IMR-90 (cell line): Measurements from ENCODE around the gene SLC19A1. TPM values are rescaled to one million over a fixed set of nuclear protein-coding genes. Genes with fewer than 3 reads are reported as not detected.

ENCODE experiments used
- ATAC-seq: fragments of 200-7000 bp; cut with Tn5 transposase; 2 replicates; pipeline ENCODE4 v1.9.1; 2020; ENCODE audit warnings: low read depth, mild to moderate bottlenecking, moderate library complexity
- BruUV-seq: library from RNA; stranded (reverse); fragments of 400-500 nt; replicated peaks from 2 replicates; lab custom pipeline; 2021; lab: Mats Ljungman, UMichigan
- CTCF ChIA-PET: fragments of 300-600 bp; formaldehyde crosslinking; extraction: SDS; loops from one replicate; lab custom pipeline; 2021; ENCODE audit warnings: antibody characterized with exemption; lab: Yijun Ruan, JAX
- POLR2A ChIA-PET: fragments of 300-600 bp; sonication (Branson Sonifier 250); formaldehyde crosslinking; loops from one replicate; lab custom pipeline; 2022; ENCODE audit warnings: antibody characterized with exemption; ENCODE audit not compliant: unreplicated experiment; lab: Charles Lee
- DNase-seq: peaks from one replicate; pipeline ENCODE4 v3.0.0; 2013
- H2AFZ ChIP-seq: replicated peaks from 2 replicates; pipeline ENCODE3; 2013; ENCODE audit warnings: low read length, mild to moderate bottlenecking; ENCODE audit not compliant: poor library complexity
- H2AK5ac ChIP-seq: 2 replicates; pipeline ENCODE4 v1.6.1; 2013; ENCODE audit warnings: low read depth, low read length, inconsistent platforms
- H2AK9ac ChIP-seq: replicated peaks from 2 replicates; pipeline ENCODE3; 2013; ENCODE audit warnings: mild to moderate bottlenecking, low read depth, low read length, moderate library complexity; ENCODE audit not compliant: poor library complexity
- H2BK120ac ChIP-seq: 2 replicates; pipeline ENCODE4 v1.6.1; 2013; ENCODE audit warnings: low read depth, low read length, inconsistent platforms
- H2BK15ac ChIP-seq: 3 replicates; pipeline ENCODE4 v1.6.1; 2013; ENCODE audit warnings: low read depth, low read length, inconsistent platforms
- H2BK20ac ChIP-seq: 2 replicates; pipeline ENCODE4 v1.6.1; 2013; ENCODE audit warnings: low read depth, mild to moderate bottlenecking, inconsistent platforms, low read length, moderate library complexity
- H2BK5ac ChIP-seq: 2 replicates; pipeline ENCODE4 v1.6.1; 2013; ENCODE audit warnings: mild to moderate bottlenecking, low read depth, low read length, inconsistent platforms; ENCODE audit not compliant: poor library complexity, severe bottlenecking
- H3K14ac ChIP-seq: replicated peaks from 2 replicates; pipeline ENCODE4 v1.6.1; 2013; ENCODE audit warnings: low read depth, low read length, inconsistent platforms
- H3K18ac ChIP-seq: 2 replicates; pipeline ENCODE4 v1.6.1; 2013; ENCODE audit warnings: low read depth, low read length, control low read depth
- H3K23ac ChIP-seq: 2 replicates; pipeline ENCODE4 v1.6.1; 2013; ENCODE audit warnings: low read depth, low read length, inconsistent platforms
- H3K27ac ChIP-seq: 2 replicates; pipeline ENCODE4 v1.5.1; 2013; ENCODE audit warnings: mild to moderate bottlenecking, control low read depth, low read length; ENCODE audit not compliant: insufficient read depth
- H3K27me3 ChIP-seq: 2 replicates; pipeline ENCODE4 v1.6.1; 2013; ENCODE audit warnings: low read length; ENCODE audit not compliant: control insufficient read depth, insufficient read depth
- H3K36me3 ChIP-seq: 2 replicates; pipeline ENCODE4 v1.6.1; 2013; ENCODE audit warnings: low read length, mixed read lengths; ENCODE audit not compliant: control insufficient read depth, insufficient read depth
- H3K4ac ChIP-seq: 2 replicates; pipeline ENCODE4 v1.6.1; 2013; ENCODE audit warnings: low read depth, low read length, inconsistent platforms
- H3K4me1 ChIP-seq: 2 replicates; pipeline ENCODE4 v1.6.1; 2013; ENCODE audit warnings: low read length, mixed read lengths; ENCODE audit not compliant: control insufficient read depth, insufficient read depth
- H3K4me2 ChIP-seq: 2 replicates; pipeline ENCODE4 v1.6.1; 2013; ENCODE audit warnings: low read depth, mild to moderate bottlenecking, control low read depth, low read length, moderate library complexity
- H3K4me3 ChIP-seq: 2 replicates; pipeline ENCODE4 v1.5.1; 2013; ENCODE audit warnings: low read depth, mild to moderate bottlenecking, control low read depth, low read length, moderate library complexity; ENCODE audit not compliant: insufficient read depth
- H3K56ac ChIP-seq: 2 replicates; pipeline ENCODE4 v1.6.1; 2013; ENCODE audit warnings: low read length, inconsistent platforms; ENCODE audit not compliant: insufficient read depth; ENCODE audit errors: extremely low read depth
- H3K79me1 ChIP-seq, 2 experiments: 2 replicates each; pipeline ENCODE4 v1.6.1; 2013; ENCODE audit warnings: low read length in 2 of 2, inconsistent platforms in 1 of 2, low read depth in 1 of 2
- H3K9ac ChIP-seq: 2 replicates; pipeline ENCODE4 v1.6.1; 2013; ENCODE audit warnings: low read depth, low read length, control low read depth
- H3K9me1 ChIP-seq: 2 replicates; pipeline ENCODE4 v1.6.1; 2013; ENCODE audit warnings: low read length, inconsistent platforms; ENCODE audit not compliant: insufficient read depth
- H3K9me3 ChIP-seq: 2 replicates; pipeline ENCODE4 v1.6.1; 2013; ENCODE audit warnings: low read length; ENCODE audit not compliant: control insufficient read depth, insufficient read depth
- H4K20me1 ChIP-seq: 2 replicates; pipeline ENCODE4 v1.6.1; 2013; ENCODE audit warnings: low read length, inconsistent platforms; ENCODE audit not compliant: insufficient read depth
- H4K5ac ChIP-seq: 2 replicates; pipeline ENCODE4 v1.6.1; 2013; ENCODE audit warnings: mild to moderate bottlenecking, low read depth, low read length, control low read depth
- H4K8ac ChIP-seq, 2 experiments: 2 replicates each; pipeline ENCODE4 v1.6.1; 2013; ENCODE audit warnings: low read depth in 2 of 2, low read length in 2 of 2, control low read depth in 1 of 2, inconsistent platforms in 1 of 2
- H4K91ac ChIP-seq: 2 replicates; pipeline ENCODE4 v1.6.1; 2013; ENCODE audit warnings: low read depth, low read length, inconsistent platforms; ENCODE audit not compliant: insufficient read depth
- CHD1 ChIP-seq: IDR thresholded peaks from 2 replicates; pipeline ENCODE4 v1.6.1; 2012; ENCODE audit warnings: low read depth, low read length, improper control_type of control experiment
- MAZ ChIP-seq: IDR thresholded peaks from 2 replicates; pipeline ENCODE4 v1.6.1; 2012; ENCODE audit warnings: low read depth, mild to moderate bottlenecking, low read length, improper control_type of control experiment, moderate library complexity, borderline replicate concordance
- NFE2L2 ChIP-seq: fragments of 150-350 bp; IDR thresholded peaks from 2 replicates; pipeline ENCODE4 v1.6.1; 2016; ENCODE audit warnings: low read depth, mild to moderate bottlenecking, low read length
- POLR2A ChIP-seq: IDR thresholded peaks from 2 replicates; pipeline ENCODE4 v1.6.1; 2012; ENCODE audit warnings: mild to moderate bottlenecking, low read depth, low read length
- RAD21 ChIP-seq: IDR thresholded peaks from 2 replicates; pipeline ENCODE4 v1.6.1; 2012; ENCODE audit warnings: low read length, improper control_type of control experiment
- RCOR1 ChIP-seq: IDR thresholded peaks from 2 replicates; pipeline ENCODE4 v1.6.1; 2012; ENCODE audit warnings: mild to moderate bottlenecking, low read length, improper control_type of control experiment; ENCODE audit not compliant: insufficient replicate concordance
- RFX5 ChIP-seq: IDR thresholded peaks from 2 replicates; pipeline ENCODE4 v1.8.0; 2012; ENCODE audit warnings: low read depth, mild to moderate bottlenecking, low read length, moderate library complexity
- SMC3 ChIP-seq: fragments of 150-350 bp; IDR thresholded peaks from 2 replicates; pipeline ENCODE4 v1.6.1; 2016; ENCODE audit warnings: low read depth, mild to moderate bottlenecking, antibody characterized with exemption, low read length, moderate library complexity
- whole genome bisulfite sequencing, 2 experiments: methylation state at CpG; one replicate each; pipeline versions ENCODE4 v1.1.5 to v1.1.7; 2013; ENCODE audit warnings: missing lambda C conversion rate in 2 of 2; ENCODE audit not compliant: insufficient read length in 1 of 2; ENCODE audit errors: extremely low coverage in 2 of 2; 5-methylcytosine and 5-hydroxymethylcytosine counted together
- dilution Hi-C: fragments of 300-500 bp; cut with HindIII; formaldehyde crosslinking; loops from one replicate; pipeline ENCODE4 v1.14.3; 2018; ENCODE audit warnings: low sequenced_read_pairs; ENCODE audit not compliant: unreplicated experiment
- in situ Hi-C: fragments of 300-500 bp; cut with MboI; formaldehyde crosslinking; loops from 3 replicates; pipeline ENCODE4 v1.14.3; 2019; ENCODE audit warnings: low sequenced_read_pairs, inconsistent platforms, mixed read lengths
- intact Hi-C: fragments of 100-400 bp; cut with micrococcal nuclease; formaldehyde crosslinking; loops from 2 replicates; pipeline ENCODE4 v1.10.0; 2022
- polyA plus RNA-seq, 3 experiments: library from polyadenylated mRNA; depleted of rRNA; stranded (reverse); fragments of >200 nt; gene quantifications; 2 replicates each; pipeline ENCODE4 v1.2.3, GENCODE V29; 2012; ENCODE audit warnings: low replicate concordance in 1 of 3
- total RNA-seq: library from RNA; depleted of rRNA; stranded (reverse); fragments of >200 nt; gene quantifications from 2 replicates; pipeline ENCODE4 v1.2.3, GENCODE V29; 2012
- TF ChIP-seq, protein P1 (sequence below): fragments of 150-350 bp; IDR thresholded peaks from 2 replicates; pipeline ENCODE4 v1.6.1; 2017; ENCODE audit warnings: mild to moderate bottlenecking, antibody characterized with exemption, low read length, low read depth
- TF ChIP-seq, protein P2 (sequence below): conservative IDR thresholded peaks from 2 replicates; pipeline ENCODE4 v1.5.1; 2012; ENCODE audit warnings: mild to moderate bottlenecking, low read depth, low read length, improper control_type of control experiment

The SLC19A1 gene
- total and polyA plus RNA-seq, 2 of the 4 experiments (the other 2 are of a cell fraction): 2.2 to 16.2 TPM

DNA sequence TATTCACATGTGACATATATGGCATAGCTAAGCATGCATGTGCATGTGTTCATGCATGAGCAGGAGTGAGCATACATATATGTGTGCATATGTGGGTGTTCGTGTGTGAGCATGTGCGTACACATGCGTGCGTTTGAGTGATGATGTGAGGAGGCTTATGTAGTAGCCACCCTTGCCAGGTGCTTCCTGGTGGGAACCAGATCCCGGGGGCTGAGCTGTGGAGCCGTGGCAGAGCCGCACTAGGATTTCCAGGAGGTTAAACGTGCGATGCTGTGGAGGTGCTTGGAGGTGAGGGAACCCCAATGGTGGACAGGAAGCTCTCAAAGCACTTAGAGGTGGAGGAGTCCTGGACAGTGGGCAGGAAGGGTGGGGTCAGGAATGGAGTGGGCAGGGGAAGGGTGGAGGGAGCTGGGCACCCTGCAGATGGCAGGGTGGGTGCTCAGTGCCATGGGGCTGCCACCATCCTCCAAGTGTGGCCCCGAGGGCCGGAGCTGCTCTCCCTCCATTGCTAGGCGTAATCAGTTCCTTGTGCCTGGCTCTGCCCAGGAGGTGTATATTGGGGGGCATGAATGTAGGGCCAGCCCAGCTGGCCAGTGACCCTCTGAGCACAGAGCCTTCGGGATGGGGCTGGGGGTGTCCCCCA lies 88.8 kb downstream of the SLC19A1 start:
- Histone ChIP-seq H3K9me1 (peaks cover 26% of the 10 kb centered on the region), H4K91ac (peak overlapping the region; percentile 13; the same call in 1 of the 2 replicates), H2AK5ac (no peak overlapping the region), H3K18ac (no peak overlapping the region; the same call in 1 of the 2 replicates), H3K4me2 (peak overlapping the region; percentile 5; the same call in 1 of the 2 replicates), H3K56ac (no peak overlapping the region), H3K36me3 (peaks cover 10% of the 10 kb centered on the region), H3K4ac (peak overlapping the region; percentile 36; the same call in 1 of the 2 replicates), H2AK9ac (peak overlapping the region; percentile 26), H3K27me3 (no peaks in the 10 kb centered on the region), H4K8ac (no peak overlapping the region), H3K23ac (no peak overlapping the region), H3K9ac (no peak overlapping the region), H3K9me3 (no peaks in the 10 kb centered on the region), H4K20me1 (peaks cover 62% of the 10 kb centered on the region), H3K14ac (no peak overlapping the region; the same call in 1 of the 2 replicates), H2BK15ac (no peak overlapping the region), H4K5ac (no peak overlapping the region; the same call in 1 of the 2 replicates), H3K79me1 (peaks cover 27 to 88% of the 10 kb centered on the region in 2 experiments), H3K4me1 (peaks cover 37% of the 10 kb centered on the region), H2BK20ac (no peak overlapping the region), H2BK5ac (no peak overlapping the region), H3K4me3 (no peak overlapping the region), H2AFZ (no peak overlapping the region), H2BK120ac (no peak overlapping the region), H3K27ac (no peak overlapping the region; the same call in 1 of the 2 replicates)
- intact Hi-C loops: no loop called here
- dilution Hi-C loops: no loop called here
- in situ Hi-C loops: no loop called here
- no peak for DNase-seq
- ChIA-PET CTCF (no interaction called here), POLR2A (no interaction called here)
- whole genome bisulfite sequencing, 2 experiments: 98% methylated on average over 7 of the region's 13 CpGs; no CpG with 5 or more reads in 1 of the 2 experiments
- ATAC-seq: no peak
- TF ChIP-seq, protein P1, sequence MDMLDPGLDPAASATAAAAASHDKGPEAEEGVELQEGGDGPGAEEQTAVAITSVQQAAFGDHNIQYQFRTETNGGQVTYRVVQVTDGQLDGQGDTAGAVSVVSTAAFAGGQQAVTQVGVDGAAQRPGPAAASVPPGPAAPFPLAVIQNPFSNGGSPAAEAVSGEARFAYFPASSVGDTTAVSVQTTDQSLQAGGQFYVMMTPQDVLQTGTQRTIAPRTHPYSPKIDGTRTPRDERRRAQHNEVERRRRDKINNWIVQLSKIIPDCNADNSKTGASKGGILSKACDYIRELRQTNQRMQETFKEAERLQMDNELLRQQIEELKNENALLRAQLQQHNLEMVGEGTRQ: no peak
- TF ChIP-seq RCOR1 (no peak), CHD1 (no peak), NFE2L2 (no peak), MAZ (no peak), RFX5 (no peak), POLR2A (no peak), SMC3 (no peak), RAD21 (no peak)
- TF ChIP-seq, protein P2, sequence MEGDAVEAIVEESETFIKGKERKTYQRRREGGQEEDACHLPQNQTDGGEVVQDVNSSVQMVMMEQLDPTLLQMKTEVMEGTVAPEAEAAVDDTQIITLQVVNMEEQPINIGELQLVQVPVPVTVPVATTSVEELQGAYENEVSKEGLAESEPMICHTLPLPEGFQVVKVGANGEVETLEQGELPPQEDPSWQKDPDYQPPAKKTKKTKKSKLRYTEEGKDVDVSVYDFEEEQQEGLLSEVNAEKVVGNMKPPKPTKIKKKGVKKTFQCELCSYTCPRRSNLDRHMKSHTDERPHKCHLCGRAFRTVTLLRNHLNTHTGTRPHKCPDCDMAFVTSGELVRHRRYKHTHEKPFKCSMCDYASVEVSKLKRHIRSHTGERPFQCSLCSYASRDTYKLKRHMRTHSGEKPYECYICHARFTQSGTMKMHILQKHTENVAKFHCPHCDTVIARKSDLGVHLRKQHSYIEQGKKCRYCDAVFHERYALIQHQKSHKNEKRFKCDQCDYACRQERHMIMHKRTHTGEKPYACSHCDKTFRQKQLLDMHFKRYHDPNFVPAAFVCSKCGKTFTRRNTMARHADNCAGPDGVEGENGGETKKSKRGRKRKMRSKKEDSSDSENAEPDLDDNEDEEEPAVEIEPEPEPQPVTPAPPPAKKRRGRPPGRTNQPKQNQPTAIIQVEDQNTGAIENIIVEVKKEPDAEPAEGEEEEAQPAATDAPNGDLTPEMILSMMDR: no peak
- no TSS peak for BruUV-seq
